Muscle layer of duodenum (tissue), 2 donors: ENCODE results near the gene COPS3.

Experiments used
- H3K27ac ChIP-seq: one replicate; pipeline ENCODE4 v1.7.0; 2013; ENCODE audit warnings: mild to moderate bottlenecking, low read length
- H3K27me3 ChIP-seq: one replicate; pipeline ENCODE4 v1.7.0; 2013; ENCODE audit warnings: low read depth, mild to moderate bottlenecking, control low read depth, low read length
- H3K36me3 ChIP-seq, 2 donors: one replicate each; pipeline ENCODE4 v1.7.0; 2013; ENCODE audit warnings: low read length in 2 of 2, control low read depth in 1 of 2, mild to moderate bottlenecking in 1 of 2; ENCODE audit not compliant: insufficient read depth in 2 of 2, control insufficient read depth in 1 of 2
- H3K4me1 ChIP-seq, 2 donors: one replicate each; pipeline ENCODE4 v1.7.0; 2013; ENCODE audit warnings: low read length in 2 of 2, mild to moderate bottlenecking in 2 of 2, control low read depth in 1 of 2, moderate library complexity in 1 of 2; ENCODE audit not compliant: insufficient read depth in 2 of 2, control insufficient read depth in 1 of 2
- H3K4me3 ChIP-seq, 2 donors: one replicate each; pipeline ENCODE4 v1.7.0; 2013; ENCODE audit warnings: low read length in 2 of 2, low read depth in 1 of 2, mild to moderate bottlenecking in 1 of 2
- H3K9me3 ChIP-seq, 2 donors: one replicate each; pipeline ENCODE4 v1.7.0; 2013; ENCODE audit warnings: low read length in 2 of 2, control low read depth in 1 of 2, mild to moderate bottlenecking in 1 of 2; ENCODE audit not compliant: control insufficient read depth in 1 of 2
- donor health status: healthy.

Gene COPS3

GRCh38 chr17:17226451-17227265 lies 54.4 kb downstream of the COPS3 start:
- Histone ChIP-seq H3K27me3 (no peaks in the 10 kb centered on the region), H3K9me3 (no peaks in the 10 kb centered on the region), H3K4me1 (no peaks in the 10 kb centered on the region), H3K4me3 (no peak overlapping the region), H3K36me3 (peaks cover 65 to 99% of the 10 kb centered on the region in 2 donors), H3K27ac (no peak overlapping the region)

GRCh38 chr17:17225901-17226300 lies 55.1 kb downstream of the COPS3 start:
- H3K36me3 ChIP-seq = peaks cover 73 to 99% of the 10 kb centered on the region in 2 donors

GRCh38 chr17:17224137-17224536 lies 56.9 kb downstream of the COPS3 start:
- no peaks in the 10 kb centered on the region for H3K4me1 ChIP-seq
- no peaks in the 10 kb centered on the region for H3K27me3 ChIP-seq
- peaks cover 83 to 94% of the 10 kb centered on the region in 2 donors for H3K36me3 ChIP-seq
- no peaks in the 10 kb centered on the region for H3K9me3 ChIP-seq
- H3K4me3 ChIP-seq = no peak overlapping the region
- no peak overlapping the region for H3K27ac ChIP-seq

More at GRCh38 chr17:17225901-17226300, 55.1 kb downstream of the COPS3 start:
- Histone ChIP-seq H3K4me1 (no peaks in the 10 kb centered on the region), H3K9me3 (no peaks in the 10 kb centered on the region), H3K27me3 (no peaks in the 10 kb centered on the region), H3K27ac (no peak overlapping the region), H3K4me3 (no peak overlapping the region)

- no peak overlapping the region for H3K27ac ChIP-seq
- H3K36me3 ChIP-seq = peaks cover 80 to 94% of the 10 kb centered on the region in 2 donors
- H3K9me3 ChIP-seq = no peaks in the 10 kb centered on the region
- no peaks in the 10 kb centered on the region for H3K27me3 ChIP-seq
- no peak overlapping the region for H3K4me3 ChIP-seq
- peaks cover 0 to 1% of the 10 kb centered on the region in 2 donors for H3K4me1 ChIP-seq
Measured at GRCh38 chr17:17223736-17224135, 57.3 kb downstream of the COPS3 start.

GRCh38 chr17:17221329-17221728 lies 59.7 kb downstream of the COPS3 start:
- peaks cover 78 to 94% of the 10 kb centered on the region in 2 donors for H3K36me3 ChIP-seq
- H3K4me1 ChIP-seq = peaks cover 0 to 14% of the 10 kb centered on the region in 2 donors
- H3K4me3 ChIP-seq = no peak overlapping the region
- H3K9me3 ChIP-seq = no peaks in the 10 kb centered on the region
- H3K27ac ChIP-seq = no peak overlapping the region
- H3K27me3 ChIP-seq = no peaks in the 10 kb centered on the region

GRCh38 chr17:17220529-17220928 lies 60.5 kb downstream of the COPS3 start:
- Histone ChIP-seq H3K4me3 (no peak overlapping the region), H3K36me3 (peaks cover 76 to 94% of the 10 kb centered on the region in 2 donors), H3K27me3 (no peaks in the 10 kb centered on the region), H3K4me1 (peaks cover 0 to 14% of the 10 kb centered on the region in 2 donors), H3K27ac (no peak overlapping the region), H3K9me3 (no peaks in the 10 kb centered on the region)

- Histone ChIP-seq H3K36me3 (peaks cover 68 to 92% of the 10 kb centered on the region in 2 donors), H3K27me3 (no peaks in the 10 kb centered on the region), H3K4me3 (no peak overlapping the region), H3K4me1 (peaks cover 0 to 14% of the 10 kb centered on the region in 2 donors), H3K27ac (no peak overlapping the region), H3K9me3 (no peaks in the 10 kb centered on the region)
Measured at GRCh38 chr17:17217995-17218394, 63.1 kb downstream of the COPS3 start.

GRCh38 chr17:17216776-17217175 lies 64.3 kb downstream of the COPS3 start:
- Histone ChIP-seq H3K36me3 (peaks cover 62 to 84% of the 10 kb centered on the region in 2 donors), H3K9me3 (no peaks in the 10 kb centered on the region), H3K4me1 (peaks cover 0 to 14% of the 10 kb centered on the region in 2 donors), H3K4me3 (no peak overlapping the region), H3K27me3 (no peaks in the 10 kb centered on the region), H3K27ac (no peak overlapping the region)

- Histone ChIP-seq H3K4me3 (no peak overlapping the region), H3K27ac (no peak overlapping the region), H3K36me3 (peaks cover 57 to 79% of the 10 kb centered on the region in 2 donors), H3K9me3 (no peaks in the 10 kb centered on the region), H3K4me1 (peaks cover 0 to 14% of the 10 kb centered on the region in 2 donors), H3K27me3 (no peaks in the 10 kb centered on the region)
Measured at GRCh38 chr17:17216236-17216635, 64.8 kb downstream of the COPS3 start.

GRCh38 chr17:17215575-17215974 lies 65.5 kb downstream of the COPS3 start:
- no peaks in the 10 kb centered on the region for H3K9me3 ChIP-seq
- H3K27ac ChIP-seq = no peak overlapping the region
- H3K4me3 ChIP-seq = no peak overlapping the region
- H3K27me3 ChIP-seq = no peaks in the 10 kb centered on the region
- peaks cover 50 to 72% of the 10 kb centered on the region in 2 donors for H3K36me3 ChIP-seq
- peaks cover 0 to 14% of the 10 kb centered on the region in 2 donors for H3K4me1 ChIP-seq

- H3K4me1 ChIP-seq = peaks cover 0 to 14% of the 10 kb centered on the region in 2 donors
- no peaks in the 10 kb centered on the region for H3K9me3 ChIP-seq
- H3K36me3 ChIP-seq = peaks cover 43 to 65% of the 10 kb centered on the region in 2 donors
- H3K4me3 ChIP-seq = no peak overlapping the region
- no peak overlapping the region for H3K27ac ChIP-seq
- H3K27me3 ChIP-seq = no peaks in the 10 kb centered on the region
Measured at GRCh38 chr17:17214646-17215436, 66.2 kb downstream of the COPS3 start.
